Measurements from ENCODE around the gene ADRA2C.

ADRA2C gene

GRCh38 chr4:3721186-3721585 is 45.0 kb upstream of the ADRA2C start:
- Histone ChIP-seq H3F3A (ENCODE audit: control insufficient read depth, insufficient read depth) (no peaks in the 10 kb centered on the region), H3K36me3 (ENCODE audit: control insufficient read depth, low read length) (no peaks in the 10 kb centered on the region), H3K79me2 (ENCODE audit: control insufficient read depth, low read length) (no peaks in the 10 kb centered on the region), H3K27ac (ENCODE audit: low read depth, low read length) (no peak overlapping the region), H3K4me3 (ENCODE audit: low read length) (no peak overlapping the region), H4K20me1 (ENCODE audit: control insufficient read depth, insufficient read depth, low read depth, low read length) (no peaks in the 10 kb centered on the region), H3K9me3 (ENCODE audit: control insufficient read depth, insufficient read depth, low read length) (no peaks in the 10 kb centered on the region), H3K4me1 (ENCODE audit: control insufficient read depth, low read length) (peaks cover 9% of the 10 kb centered on the region), H3K27me3 (ENCODE audit: control insufficient read depth, low read length) (no peaks in the 10 kb centered on the region), H3K4me2 (ENCODE audit: low read length) (no peak overlapping the region), H3K9me2 (replicated peaks; ENCODE audit: control insufficient read depth, low read length) (no peaks in the 10 kb centered on the region)
- TF ChIP-seq CTCF (IDR thresholded peaks at IDR 0.05; ENCODE audit: low read depth, low read length, poor library complexity, severe bottlenecking) (no peak), EZH2phosphoT487 (IDR thresholded peaks at IDR 0.05; ENCODE audit: borderline replicate concordance, low read length) (no peak)

GRCh38 chr4:3721627-3722026 is 44.6 kb upstream of the ADRA2C start:
- H3K9me3 ChIP-seq (ENCODE audit: control insufficient read depth, insufficient read depth, low read length) = no peaks in the 10 kb centered on the region
- H3K9me2 ChIP-seq (replicated peaks; ENCODE audit: control insufficient read depth, low read length) = no peaks in the 10 kb centered on the region
- no peak overlapping the region for H3K27ac ChIP-seq (ENCODE audit: low read depth, low read length)
- no peaks in the 10 kb centered on the region for H4K20me1 ChIP-seq (ENCODE audit: control insufficient read depth, insufficient read depth, low read depth, low read length)
- no peak overlapping the region for H3K4me2 ChIP-seq (ENCODE audit: low read length)
- TF ChIP-seq EZH2phosphoT487 (IDR thresholded peaks at IDR 0.05; ENCODE audit: borderline replicate concordance, low read length) = no peak
- H3K4me3 ChIP-seq (ENCODE audit: low read length) = no peak overlapping the region
- no peaks in the 10 kb centered on the region for H3K79me2 ChIP-seq (ENCODE audit: control insufficient read depth, low read length)
- H3F3A ChIP-seq (ENCODE audit: control insufficient read depth, insufficient read depth) = no peaks in the 10 kb centered on the region
- no peaks in the 10 kb centered on the region for H3K27me3 ChIP-seq (ENCODE audit: control insufficient read depth, low read length)
- H3K4me1 ChIP-seq (ENCODE audit: control insufficient read depth, low read length) = peaks cover 9% of the 10 kb centered on the region
- no peaks in the 10 kb centered on the region for H3K36me3 ChIP-seq (ENCODE audit: control insufficient read depth, low read length)

- no peaks in the 10 kb centered on the region for H3K79me2 ChIP-seq (ENCODE audit: control insufficient read depth, low read length)
- H3K4me2 ChIP-seq (ENCODE audit: low read length) = no peak overlapping the region
- H3K9me2 ChIP-seq (replicated peaks; ENCODE audit: control insufficient read depth, low read length) = no peaks in the 10 kb centered on the region
- no peaks in the 10 kb centered on the region for H4K20me1 ChIP-seq (ENCODE audit: control insufficient read depth, insufficient read depth, low read depth, low read length)
- H3K36me3 ChIP-seq (ENCODE audit: control insufficient read depth, low read length) = no peaks in the 10 kb centered on the region
- no peak for TF ChIP-seq EZH2phosphoT487 (IDR thresholded peaks at IDR 0.05; ENCODE audit: borderline replicate concordance, low read length)
- no peak for TF ChIP-seq CTCF (IDR thresholded peaks at IDR 0.05; ENCODE audit: low read depth, low read length, poor library complexity, severe bottlenecking)
- H3K27me3 ChIP-seq (ENCODE audit: control insufficient read depth, low read length) = no peaks in the 10 kb centered on the region
- no peak overlapping the region for H3K27ac ChIP-seq (ENCODE audit: low read depth, low read length)
- peaks cover 9% of the 10 kb centered on the region for H3K4me1 ChIP-seq (ENCODE audit: control insufficient read depth, low read length)
- H3K4me3 ChIP-seq (ENCODE audit: low read length) = no peak overlapping the region
- H3F3A ChIP-seq (ENCODE audit: control insufficient read depth, insufficient read depth) = no peaks in the 10 kb centered on the region
- no peaks in the 10 kb centered on the region for H3K9me3 ChIP-seq (ENCODE audit: control insufficient read depth, insufficient read depth, low read length)
Measured at GRCh38 chr4:3722446-3723231, 43.5 kb upstream of the ADRA2C start.

- Histone ChIP-seq H3F3A (ENCODE audit: control insufficient read depth, insufficient read depth) (no peaks in the 10 kb centered on the region), H3K4me3 (ENCODE audit: low read length) (no peak overlapping the region), H3K36me3 (ENCODE audit: control insufficient read depth, low read length) (no peaks in the 10 kb centered on the region), H4K20me1 (ENCODE audit: control insufficient read depth, insufficient read depth, low read depth, low read length) (no peaks in the 10 kb centered on the region), H3K79me2 (ENCODE audit: control insufficient read depth, low read length) (no peaks in the 10 kb centered on the region), H3K4me2 (ENCODE audit: low read length) (no peak overlapping the region), H3K27me3 (ENCODE audit: control insufficient read depth, low read length) (no peaks in the 10 kb centered on the region), H3K27ac (ENCODE audit: low read depth, low read length) (no peak overlapping the region), H3K9me3 (ENCODE audit: control insufficient read depth, insufficient read depth, low read length) (no peaks in the 10 kb centered on the region), H3K9me2 (replicated peaks; ENCODE audit: control insufficient read depth, low read length) (no peaks in the 10 kb centered on the region), H3K4me1 (ENCODE audit: control insufficient read depth, low read length) (peaks cover 9% of the 10 kb centered on the region)
- no peak for TF ChIP-seq EZH2phosphoT487 (IDR thresholded peaks at IDR 0.05; ENCODE audit: borderline replicate concordance, low read length)
- no peak for TF ChIP-seq CTCF (IDR thresholded peaks at IDR 0.05; ENCODE audit: low read depth, low read length, poor library complexity, severe bottlenecking)
Measured at GRCh38 chr4:3723232-3723642, 42.9 kb upstream of the ADRA2C start.
